Sigmoid colon (tissue), 4 donors: ENCODE data around the gene BDKRB2.

ENCODE experiments used
- EP300 ChIP-seq, 4 donors: sonication (generic); formaldehyde crosslinking; IDR thresholded peaks; one replicate each; pipeline ENCODE4 v1.6.1; 2017; ENCODE audit warnings: antibody characterized with exemption in 4 of 4
- POLR2A ChIP-seq, 2 donors: fragments of 450-650 bp; IDR thresholded peaks; one replicate each; pipeline ENCODE4 v1.6.1; 2016; ENCODE audit warnings: antibody characterized with exemption in 2 of 2, mild to moderate bottlenecking in 2 of 2, moderate library complexity in 2 of 2
- POLR2AphosphoS5 ChIP-seq, 4 donors: sonication (generic); formaldehyde crosslinking; IDR thresholded peaks; one replicate each; pipeline ENCODE4 v1.6.1; 2017; ENCODE audit warnings: antibody characterized with exemption in 4 of 4
- TF ChIP-seq, protein P1 (sequence below), 4 experiments: fragments of 450-650 bp in 3 of 4; fragments of 200-600 bp in 1 of 4; IDR thresholded peaks; one replicate each; pipeline ENCODE4 v1.5.1; 2016 to 2019; ENCODE audit warnings: antibody characterized with exemption in 4 of 4, mild to moderate bottlenecking in 3 of 4, moderate library complexity in 2 of 4

- TF ChIP-seq, protein P1, sequence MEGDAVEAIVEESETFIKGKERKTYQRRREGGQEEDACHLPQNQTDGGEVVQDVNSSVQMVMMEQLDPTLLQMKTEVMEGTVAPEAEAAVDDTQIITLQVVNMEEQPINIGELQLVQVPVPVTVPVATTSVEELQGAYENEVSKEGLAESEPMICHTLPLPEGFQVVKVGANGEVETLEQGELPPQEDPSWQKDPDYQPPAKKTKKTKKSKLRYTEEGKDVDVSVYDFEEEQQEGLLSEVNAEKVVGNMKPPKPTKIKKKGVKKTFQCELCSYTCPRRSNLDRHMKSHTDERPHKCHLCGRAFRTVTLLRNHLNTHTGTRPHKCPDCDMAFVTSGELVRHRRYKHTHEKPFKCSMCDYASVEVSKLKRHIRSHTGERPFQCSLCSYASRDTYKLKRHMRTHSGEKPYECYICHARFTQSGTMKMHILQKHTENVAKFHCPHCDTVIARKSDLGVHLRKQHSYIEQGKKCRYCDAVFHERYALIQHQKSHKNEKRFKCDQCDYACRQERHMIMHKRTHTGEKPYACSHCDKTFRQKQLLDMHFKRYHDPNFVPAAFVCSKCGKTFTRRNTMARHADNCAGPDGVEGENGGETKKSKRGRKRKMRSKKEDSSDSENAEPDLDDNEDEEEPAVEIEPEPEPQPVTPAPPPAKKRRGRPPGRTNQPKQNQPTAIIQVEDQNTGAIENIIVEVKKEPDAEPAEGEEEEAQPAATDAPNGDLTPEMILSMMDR (IDR thresholded peaks at IDR 0.05), result no peak
- TF ChIP-seq POLR2A (IDR thresholded peaks at IDR 0.05) (no peak), POLR2AphosphoS5 (IDR thresholded peaks at IDR 0.05) (peak in 1 of 4 donors; percentile 42), EP300 (IDR thresholded peaks at IDR 0.05) (no peak)
Observed at GRCh38 chr14:96176275-96176674, 28.4 kb upstream of the BDKRB2 start.
